ENCODE data around the gene CEP290.
A peak's percentile ranks its signal among the peaks of the same experiment; 100 is the strongest.
"Not testable (repeated sequence)": the region's sequence is repeated elsewhere in the genome, so short reads cannot be mapped to it uniquely, and the experiment has no call there.

Gene CEP290

DNA sequence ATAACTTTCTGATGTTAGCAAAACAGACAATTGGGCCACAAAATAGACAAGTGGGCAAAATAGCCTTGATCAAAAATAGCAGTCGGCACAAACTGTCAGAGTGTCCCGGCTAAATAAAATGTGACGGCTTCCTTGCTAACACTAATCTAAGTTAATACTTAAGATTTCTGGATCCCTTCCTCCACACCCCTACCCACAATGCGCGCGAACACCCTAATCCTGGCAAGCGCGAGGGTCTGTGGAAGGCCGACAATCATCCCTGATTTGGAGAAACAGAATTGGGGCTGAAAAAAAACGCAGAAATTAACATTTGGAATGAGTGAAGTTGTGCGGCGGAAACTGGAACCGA lies 489 bp downstream of the CEP290 start:
- no peak for DNase-seq (ENCODE audit: low spot score)

DNA sequence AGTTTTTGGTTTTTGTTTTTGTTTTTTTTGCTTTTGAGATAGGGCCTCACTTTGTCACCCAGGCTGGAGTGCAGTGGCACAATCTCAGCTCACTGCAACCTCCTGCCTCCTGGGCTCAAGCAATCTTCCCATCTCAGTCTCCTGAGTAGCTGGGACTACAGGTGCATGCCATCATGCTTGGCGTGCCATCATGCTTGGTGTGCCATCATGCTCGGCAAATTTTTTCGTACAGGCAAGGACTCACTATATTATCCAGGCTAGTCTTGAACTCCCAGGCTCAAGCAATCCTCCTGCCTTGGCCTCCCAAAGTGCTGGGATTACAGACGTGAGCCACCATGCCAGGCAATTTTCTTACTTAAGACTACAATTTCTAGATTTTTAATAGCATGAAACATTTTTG lies 2.2 kb downstream of the CEP290 start:
- DNase-seq (ENCODE audit: low spot score) = not testable (repeated sequence)

- not testable (repeated sequence) for DNase-seq (ENCODE audit: low spot score)
These were observed 8.7 kb downstream of the CEP290 start for GRCh38 chr12:88133181-88133580.

- DNase-seq (ENCODE audit: low spot score) = no peak
These were observed 9.5 kb downstream of the CEP290 start for GRCh38 chr12:88132392-88132791.

- DNase-seq (ENCODE audit: low spot score) = no peak
These were observed 14.0 kb downstream of the CEP290 start for GRCh38 chr12:88127855-88128254.

DNA sequence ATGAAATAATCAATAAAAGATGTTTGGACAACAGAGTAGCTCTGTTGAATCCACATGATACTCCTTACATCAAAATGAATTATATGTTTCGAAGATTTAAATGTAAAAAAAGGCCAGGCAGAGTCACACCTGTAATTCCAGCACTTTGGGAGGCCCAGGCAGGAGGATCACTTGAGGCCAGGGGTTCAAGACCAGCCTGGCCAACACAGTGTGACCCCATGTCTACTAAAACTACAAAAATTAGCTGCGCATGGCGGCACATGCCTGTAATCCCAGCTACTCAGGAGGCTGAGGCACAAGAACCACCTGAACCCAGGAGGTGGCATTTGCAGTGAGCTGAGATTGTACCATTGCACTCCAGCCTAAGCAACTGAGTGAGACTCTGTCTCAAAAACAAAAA lies 14.8 kb downstream of the CEP290 start:
- no peak for DNase-seq (ENCODE audit: low spot score)

GRCh38 chr12:88122666-88123065 lies 19.2 kb downstream of the CEP290 start:
- DNase-seq (ENCODE audit: low spot score) = no peak

DNA sequence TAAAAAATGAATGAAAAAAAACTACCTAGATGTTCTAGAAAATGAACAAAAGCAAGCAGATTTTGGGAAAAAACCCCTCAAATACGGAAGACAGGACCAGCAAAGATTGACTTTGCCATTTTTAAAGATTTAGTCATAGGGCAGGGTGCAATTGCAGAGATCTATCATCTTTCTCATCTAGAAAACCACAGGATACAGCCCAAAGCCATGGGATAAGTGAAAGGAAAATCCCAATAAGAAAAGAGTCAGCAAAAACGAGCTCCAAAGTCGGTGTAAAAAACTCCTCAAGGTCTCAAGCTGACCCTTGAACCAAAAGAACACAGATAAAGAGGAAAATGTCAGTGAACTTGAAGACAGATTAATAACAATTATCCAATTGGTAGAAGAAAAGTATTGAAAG lies 28.0 kb downstream of the CEP290 start:
- no peak for DNase-seq (ENCODE audit: low spot score)

DNA sequence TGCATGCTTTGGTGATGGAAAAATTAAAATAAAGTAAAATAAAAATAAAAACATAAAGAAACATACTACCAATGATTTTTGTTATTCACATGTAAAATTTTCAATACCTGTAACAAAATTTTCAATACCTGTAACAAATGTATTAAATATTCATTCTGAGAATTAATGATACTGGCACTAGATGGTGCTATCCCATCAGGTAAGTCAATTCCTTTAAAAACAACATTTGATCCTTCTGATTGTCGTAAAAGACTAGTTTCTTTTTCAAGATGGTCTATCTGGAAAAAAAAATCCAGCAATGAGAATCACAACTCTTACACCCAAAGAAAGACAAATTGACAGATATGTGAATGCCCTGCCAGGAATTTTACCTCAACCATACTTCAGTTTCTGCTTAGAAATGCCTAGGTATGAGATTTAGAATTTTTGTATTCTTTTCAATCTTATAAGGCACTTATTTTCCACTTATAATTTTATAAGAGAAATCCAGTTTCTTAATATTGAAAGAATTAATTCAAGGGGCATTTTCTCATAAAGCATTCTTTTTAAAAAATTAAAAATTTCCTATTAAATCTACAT lies 30.7 kb downstream of the CEP290 start:
- DNase-seq (ENCODE audit: low spot score) = peak; percentile 19

GRCh38 chr12:88108021-88108420 lies 33.9 kb downstream of the CEP290 start:
- no peak for DNase-seq (ENCODE audit: low spot score)

GRCh38 chr12:88093573-88093972 lies 48.3 kb downstream of the CEP290 start:
- DNase-seq (ENCODE audit: low spot score) = no peak

GRCh38 chr12:88092771-88093170 lies 49.1 kb downstream of the CEP290 start:
- DNase-seq (ENCODE audit: low spot score) = no peak

DNA sequence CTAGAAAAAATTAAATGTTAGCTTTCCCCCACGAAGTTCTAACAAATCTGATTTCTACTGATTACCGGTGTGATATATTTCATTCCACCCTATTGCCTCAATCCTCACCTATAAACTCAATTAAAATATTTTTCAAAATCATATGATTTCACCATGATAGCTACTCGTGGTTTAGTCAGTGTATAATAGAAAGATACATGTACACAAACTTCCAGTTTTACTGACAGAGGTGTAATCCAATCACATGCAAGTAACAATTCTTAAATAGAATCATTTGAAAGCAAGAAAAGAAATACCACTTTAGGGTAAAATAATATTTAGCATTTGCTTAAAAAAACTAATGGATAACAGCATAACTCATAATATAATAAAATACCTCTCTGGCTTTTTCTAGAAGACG lies 57.7 kb downstream of the CEP290 start:
- no peak for DNase-seq (ENCODE audit: low spot score)

- no peak for DNase-seq (ENCODE audit: low spot score)
These were observed 58.3 kb downstream of the CEP290 start for GRCh38 chr12:88083634-88084033.

DNA sequence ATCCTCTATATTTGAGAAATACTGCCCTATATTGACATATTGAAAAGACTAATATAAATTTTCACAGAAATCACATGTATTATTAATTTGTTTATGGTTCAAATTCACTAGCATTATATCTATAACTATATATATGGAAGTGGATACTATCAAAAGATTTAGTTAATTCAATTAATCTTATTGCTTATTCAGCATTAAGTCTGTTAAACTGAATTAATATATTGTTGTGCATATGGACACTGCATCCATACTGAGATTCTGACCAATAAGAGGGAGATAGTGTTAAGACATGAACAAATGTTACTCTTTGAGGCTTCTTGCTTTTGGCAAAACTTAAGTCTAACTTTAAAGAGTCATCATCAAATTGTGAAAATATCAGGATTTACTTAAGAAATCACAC lies 60.6 kb downstream of the CEP290 start:
- no peak for DNase-seq (ENCODE audit: low spot score)

DNA sequence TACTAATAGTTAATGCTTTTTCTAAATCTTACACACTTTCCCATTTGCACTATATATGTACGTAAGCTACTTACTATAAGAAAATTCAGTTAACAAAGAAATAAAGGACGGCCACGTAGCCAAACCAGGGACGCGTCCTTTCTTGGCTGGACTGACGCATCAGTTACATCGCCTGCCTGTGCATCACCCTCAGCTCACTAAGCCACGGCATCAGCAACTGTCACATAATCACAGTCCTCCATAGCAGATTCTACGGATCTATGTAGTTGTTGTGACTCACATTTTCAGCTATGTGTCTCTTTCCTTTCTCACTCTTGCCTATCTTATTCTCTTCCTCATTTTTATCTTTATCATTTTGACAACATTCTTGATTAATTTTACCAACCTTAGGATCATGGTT lies 74.6 kb downstream of the CEP290 start:
- no peak for DNase-seq (ENCODE audit: low spot score)

DNA sequence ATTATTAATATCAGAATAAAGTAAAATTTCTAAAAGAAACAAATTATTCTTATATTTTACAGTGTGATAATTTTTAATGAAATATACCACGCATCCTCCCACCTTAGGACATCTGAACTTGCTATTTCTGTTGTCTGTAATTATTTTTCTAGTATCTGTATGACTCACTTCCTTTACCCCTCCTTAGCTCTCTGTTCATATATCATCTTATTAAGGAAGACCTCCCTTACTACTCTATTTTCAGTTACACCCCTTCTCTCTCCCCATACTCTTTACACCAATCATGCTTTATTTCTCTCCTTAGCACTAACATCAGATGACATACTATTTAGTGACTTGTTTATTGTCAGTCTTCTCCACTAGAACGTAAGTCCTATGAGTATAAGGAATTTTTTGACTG lies 78.5 kb downstream of the CEP290 start:
- DNase-seq (ENCODE audit: low spot score) = no peak

- no peak for DNase-seq (ENCODE audit: low spot score)
These were observed 79.4 kb downstream of the CEP290 start for GRCh38 chr12:88062474-88062873.

DNA sequence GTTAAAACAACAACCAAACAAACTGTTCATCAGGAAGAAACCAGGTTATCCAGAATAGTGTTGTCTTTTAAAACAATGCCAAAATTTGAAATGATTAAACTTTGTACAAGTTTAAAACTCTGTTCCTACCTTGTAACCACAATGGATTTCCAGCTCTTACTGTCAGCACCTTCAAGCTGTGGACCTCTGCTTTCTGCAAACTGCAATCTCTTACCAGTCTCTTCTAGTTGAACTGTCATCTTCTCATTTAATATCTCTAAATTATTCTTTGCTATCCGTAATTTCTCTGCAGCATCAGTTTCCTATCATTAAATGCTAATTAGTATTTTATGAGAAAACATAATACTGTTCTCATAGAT lies 83.2 kb downstream of the CEP290 start:
- no peak for DNase-seq (ENCODE audit: low spot score)

- no peak for DNase-seq (ENCODE audit: low spot score)
These were observed 83.7 kb downstream of the CEP290 start for GRCh38 chr12:88057994-88058718.

DNA sequence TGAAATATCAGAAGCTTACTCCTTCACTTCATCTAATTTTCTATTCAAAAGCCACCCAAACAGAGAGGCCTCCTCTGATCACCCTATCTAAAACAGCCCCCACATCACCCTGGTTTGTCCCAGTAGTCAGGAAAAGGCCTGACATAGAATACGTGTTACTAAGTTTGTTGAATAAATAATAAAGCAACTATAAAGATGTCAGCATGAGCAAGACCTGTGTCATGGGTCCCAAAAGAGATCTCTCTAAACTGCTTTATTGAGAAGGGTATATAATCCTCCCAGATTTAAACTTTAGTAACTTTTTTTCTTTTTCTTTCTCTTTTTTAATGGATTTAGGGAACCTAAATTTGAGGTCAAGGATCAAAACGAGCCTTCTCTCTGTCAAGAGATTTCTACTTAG lies 85.3 kb downstream of the CEP290 start:
- no peak for DNase-seq (ENCODE audit: low spot score)

- DNase-seq (ENCODE audit: low spot score) = no peak
These were observed 89.2 kb downstream of the CEP290 start for GRCh38 chr12:88052686-88053085.

DNA sequence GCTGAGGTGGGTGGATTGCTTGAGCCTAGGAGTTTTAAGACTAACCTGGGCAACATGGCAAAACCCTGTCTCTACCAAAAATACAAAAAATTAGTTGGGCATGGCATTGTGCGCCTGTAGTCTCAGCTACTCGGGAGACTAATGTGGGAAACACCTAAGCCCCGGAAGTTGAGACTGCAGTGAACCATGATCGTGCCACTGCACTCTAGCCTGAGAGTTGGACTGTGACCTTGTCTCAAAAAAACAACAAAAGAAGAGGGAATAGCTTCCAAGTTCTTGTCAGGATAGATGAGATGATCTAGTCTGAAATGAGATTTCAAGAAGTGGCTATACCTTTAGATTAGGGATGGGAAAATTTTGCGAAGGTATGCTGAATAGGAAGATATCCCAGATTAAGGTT lies 97.9 kb downstream of the CEP290 start:
- no peak for DNase-seq (ENCODE audit: low spot score)

- no peak for DNase-seq (ENCODE audit: low spot score)
These were observed 104.1 kb downstream of the CEP290 start for GRCh38 chr12:88037770-88038169.
